ENCODE measurements around the gene USP34. TPM values are rescaled to one million over a fixed set of nuclear protein-coding genes. Genes with fewer than 3 reads are reported as not detected.

USP34 gene
- total RNA-seq, 2 experiments from 2014 or later: 59.4 to 64.2 TPM

DNA sequence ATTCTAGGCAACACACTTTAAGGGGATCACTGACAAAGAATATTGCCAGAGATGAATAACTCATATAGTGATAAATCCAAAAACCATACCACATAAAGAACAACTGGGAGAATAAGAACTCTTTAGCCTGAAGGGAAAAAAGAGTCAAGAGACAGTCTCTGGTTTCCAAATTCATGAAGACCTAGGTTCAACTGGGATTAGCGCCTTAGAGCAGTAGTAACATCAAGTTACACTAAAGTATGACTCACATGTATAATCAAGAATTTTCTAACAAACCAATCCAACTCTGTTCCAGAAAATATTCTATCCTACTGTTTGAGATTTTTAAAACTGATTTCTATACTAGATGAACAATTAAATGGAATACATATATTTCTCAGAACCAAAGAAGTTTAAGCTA is 93.8 kb downstream of the USP34 start:
- DNase-seq: no peak
- Mint-ChIP-seq H3K36me3 (peaks cover 61% of the 10 kb centered on the region), H3K9me3 (no peaks in the 10 kb centered on the region), H3K4me1 (no peaks in the 10 kb centered on the region), H3K27ac (no peak overlapping the region), H3K27me3 (no peaks in the 10 kb centered on the region), H3K4me3 (no peak overlapping the region)

DNA sequence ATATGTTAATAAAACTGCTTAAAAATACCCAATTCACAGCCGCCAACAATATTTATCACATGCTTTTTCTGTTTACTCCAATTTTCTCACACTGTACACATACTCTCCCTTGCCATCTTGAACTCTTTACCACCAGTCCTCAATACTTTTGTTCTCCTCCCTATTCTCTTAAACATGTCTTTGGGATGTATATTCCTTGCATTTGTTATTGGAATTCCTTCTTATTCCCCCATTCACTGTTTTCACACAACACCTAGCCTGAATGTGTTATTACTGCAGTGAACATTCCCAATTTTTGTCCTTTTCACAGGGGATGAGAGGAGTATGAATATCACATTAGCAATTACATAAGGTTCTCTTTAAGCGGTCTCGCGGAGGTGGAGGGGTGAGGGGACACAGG is 94.7 kb downstream of the USP34 start:
- no peak overlapping the region for H3K4me3 Mint-ChIP-seq
- H3K27ac Mint-ChIP-seq: peak overlapping the region; percentile 2
- H3K27me3 Mint-ChIP-seq: no peaks in the 10 kb centered on the region
- DNase-seq: no peak
- H3K9me3 Mint-ChIP-seq: no peaks in the 10 kb centered on the region
- peaks cover 58% of the 10 kb centered on the region for H3K36me3 Mint-ChIP-seq
- no peaks in the 10 kb centered on the region for H3K4me1 Mint-ChIP-seq

DNA sequence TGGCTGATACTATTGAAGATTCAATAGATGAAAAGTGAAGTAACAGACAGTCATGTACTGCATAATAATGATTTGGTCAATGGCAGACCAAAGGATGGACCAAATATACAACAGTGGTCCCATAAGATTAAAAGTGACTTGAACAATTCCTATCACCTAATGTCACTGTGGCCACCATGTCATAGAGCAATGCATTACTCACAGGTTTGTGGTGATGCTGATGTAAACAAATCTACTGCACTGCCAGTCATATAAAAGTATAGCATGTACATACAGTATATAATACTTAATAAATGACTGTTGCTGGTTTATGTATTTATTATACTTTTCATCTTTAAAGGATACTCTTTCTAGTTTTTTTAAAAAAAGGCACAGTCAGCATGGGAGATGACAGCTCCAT is 99.9 kb downstream of the USP34 start:
- H3K9me3 Mint-ChIP-seq: no peaks in the 10 kb centered on the region
- H3K27me3 Mint-ChIP-seq: no peaks in the 10 kb centered on the region
- H3K4me3 Mint-ChIP-seq: no peak overlapping the region
- H3K4me1 Mint-ChIP-seq: peaks cover 24% of the 10 kb centered on the region
- no peak for DNase-seq
- H3K36me3 Mint-ChIP-seq: peaks cover 52% of the 10 kb centered on the region
- no peak overlapping the region for H3K27ac Mint-ChIP-seq

- H3K4me1 Mint-ChIP-seq: peaks cover 30% of the 10 kb centered on the region
- H3K9me3 Mint-ChIP-seq: no peaks in the 10 kb centered on the region
- no peak for DNase-seq
- H3K36me3 Mint-ChIP-seq: peaks cover 46% of the 10 kb centered on the region
- H3K4me3 Mint-ChIP-seq: no peak overlapping the region
- no peaks in the 10 kb centered on the region for H3K27me3 Mint-ChIP-seq
- peak overlapping the region; percentile 65 for H3K27ac Mint-ChIP-seq
Measured at GRCh38 chr2:61368687-61369665, 101.9 kb downstream of the USP34 start.

DNA sequence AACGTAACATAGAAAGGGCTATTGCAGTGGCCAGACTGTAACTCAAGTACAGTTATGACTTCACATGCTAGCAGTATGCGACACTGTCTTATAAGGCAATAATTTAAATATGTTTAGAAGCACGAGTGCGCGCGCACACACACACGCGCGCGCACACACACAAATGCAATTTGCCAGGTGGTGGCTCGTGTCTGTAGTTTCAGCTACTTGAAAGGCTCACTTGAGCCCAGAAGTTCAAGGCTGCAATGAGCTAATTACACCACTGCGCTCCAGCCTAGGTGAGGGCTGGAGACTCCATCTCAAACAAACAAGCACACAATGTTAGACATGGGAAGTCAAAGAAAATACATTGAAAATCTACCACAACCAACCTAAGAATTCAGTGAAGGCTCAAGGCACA is 103.7 kb downstream of the USP34 start:
- no peak overlapping the region for H3K27ac Mint-ChIP-seq
- H3K4me1 Mint-ChIP-seq: peaks cover 37% of the 10 kb centered on the region
- peaks cover 2% of the 10 kb centered on the region for H3K9me3 Mint-ChIP-seq
- no peaks in the 10 kb centered on the region for H3K27me3 Mint-ChIP-seq
- no peak overlapping the region for H3K4me3 Mint-ChIP-seq
- H3K36me3 Mint-ChIP-seq: peaks cover 55% of the 10 kb centered on the region
- DNase-seq: no peak

- Mint-ChIP-seq H3K27ac (no peak overlapping the region), H3K4me3 (no peak overlapping the region), H3K27me3 (no peaks in the 10 kb centered on the region), H3K36me3 (peaks cover 59% of the 10 kb centered on the region), H3K9me3 (peaks cover 2% of the 10 kb centered on the region), H3K4me1 (peaks cover 28% of the 10 kb centered on the region)
- DNase-seq: no peak
Measured at GRCh38 chr2:61363580-61363979, 107.3 kb downstream of the USP34 start.

GRCh38 chr2:61362873-61363272 is 108.0 kb downstream of the USP34 start:
- Mint-ChIP-seq H3K36me3 (peaks cover 54% of the 10 kb centered on the region), H3K9me3 (peaks cover 2% of the 10 kb centered on the region), H3K4me1 (peaks cover 27% of the 10 kb centered on the region), H3K27me3 (no peaks in the 10 kb centered on the region), H3K27ac (no peak overlapping the region), H3K4me3 (no peak overlapping the region)
- DNase-seq: no peak

- peaks cover 50% of the 10 kb centered on the region for H3K36me3 Mint-ChIP-seq
- no peak overlapping the region for H3K27ac Mint-ChIP-seq
- H3K9me3 Mint-ChIP-seq: peaks cover 2% of the 10 kb centered on the region
- H3K4me1 Mint-ChIP-seq: peaks cover 40% of the 10 kb centered on the region
- no peak for DNase-seq
- H3K4me3 Mint-ChIP-seq: no peak overlapping the region
- no peaks in the 10 kb centered on the region for H3K27me3 Mint-ChIP-seq
Measured at GRCh38 chr2:61361068-61361467, 109.8 kb downstream of the USP34 start.

GRCh38 chr2:61359058-61359457 is 111.8 kb downstream of the USP34 start:
- DNase-seq: no peak
- Mint-ChIP-seq H3K4me3 (no peak overlapping the region), H3K4me1 (peaks cover 40% of the 10 kb centered on the region), H3K27ac (no peak overlapping the region), H3K27me3 (no peaks in the 10 kb centered on the region), H3K9me3 (peaks cover 8% of the 10 kb centered on the region), H3K36me3 (peaks cover 57% of the 10 kb centered on the region)

DNA sequence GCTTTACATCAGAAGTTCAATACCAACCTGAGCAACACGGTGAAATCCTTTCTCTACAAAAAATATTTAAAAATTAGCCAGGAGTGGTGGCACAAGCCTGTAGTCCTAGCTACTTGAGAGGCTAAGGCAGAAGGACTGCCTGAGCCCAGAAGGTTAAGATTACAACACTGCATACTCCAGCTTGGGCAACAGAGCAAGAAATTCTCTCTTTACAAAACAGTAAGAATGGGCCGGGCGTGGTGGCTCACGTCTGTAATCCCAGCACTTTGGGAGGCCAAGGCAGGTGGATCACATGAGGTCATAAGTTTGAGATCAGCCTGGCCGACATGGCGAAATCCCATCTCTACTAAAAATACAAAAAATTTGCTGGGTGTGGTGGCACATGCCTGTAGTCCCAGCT is 113.2 kb downstream of the USP34 start:
- no peak overlapping the region for H3K4me3 Mint-ChIP-seq
- no peak overlapping the region for H3K27ac Mint-ChIP-seq
- no peak for DNase-seq
- H3K4me1 Mint-ChIP-seq: peaks cover 36% of the 10 kb centered on the region
- no peaks in the 10 kb centered on the region for H3K27me3 Mint-ChIP-seq
- peaks cover 57% of the 10 kb centered on the region for H3K36me3 Mint-ChIP-seq
- peaks cover 14% of the 10 kb centered on the region for H3K9me3 Mint-ChIP-seq

GRCh38 chr2:61356958-61357350 is 113.9 kb downstream of the USP34 start:
- H3K36me3 Mint-ChIP-seq: peaks cover 55% of the 10 kb centered on the region
- no peaks in the 10 kb centered on the region for H3K27me3 Mint-ChIP-seq
- H3K27ac Mint-ChIP-seq: peak overlapping the region; percentile 18
- DNase-seq: no peak
- H3K4me3 Mint-ChIP-seq: no peak overlapping the region
- peaks cover 35% of the 10 kb centered on the region for H3K4me1 Mint-ChIP-seq
- H3K9me3 Mint-ChIP-seq: peaks cover 12% of the 10 kb centered on the region

- Mint-ChIP-seq H3K36me3 (peaks cover 52% of the 10 kb centered on the region), H3K4me3 (no peak overlapping the region), H3K9me3 (peaks cover 12% of the 10 kb centered on the region), H3K4me1 (peaks cover 33% of the 10 kb centered on the region), H3K27me3 (no peaks in the 10 kb centered on the region), H3K27ac (peak overlapping the region; percentile 18)
- no peak for DNase-seq
Measured at GRCh38 chr2:61356261-61356957, 114.5 kb downstream of the USP34 start.

DNA sequence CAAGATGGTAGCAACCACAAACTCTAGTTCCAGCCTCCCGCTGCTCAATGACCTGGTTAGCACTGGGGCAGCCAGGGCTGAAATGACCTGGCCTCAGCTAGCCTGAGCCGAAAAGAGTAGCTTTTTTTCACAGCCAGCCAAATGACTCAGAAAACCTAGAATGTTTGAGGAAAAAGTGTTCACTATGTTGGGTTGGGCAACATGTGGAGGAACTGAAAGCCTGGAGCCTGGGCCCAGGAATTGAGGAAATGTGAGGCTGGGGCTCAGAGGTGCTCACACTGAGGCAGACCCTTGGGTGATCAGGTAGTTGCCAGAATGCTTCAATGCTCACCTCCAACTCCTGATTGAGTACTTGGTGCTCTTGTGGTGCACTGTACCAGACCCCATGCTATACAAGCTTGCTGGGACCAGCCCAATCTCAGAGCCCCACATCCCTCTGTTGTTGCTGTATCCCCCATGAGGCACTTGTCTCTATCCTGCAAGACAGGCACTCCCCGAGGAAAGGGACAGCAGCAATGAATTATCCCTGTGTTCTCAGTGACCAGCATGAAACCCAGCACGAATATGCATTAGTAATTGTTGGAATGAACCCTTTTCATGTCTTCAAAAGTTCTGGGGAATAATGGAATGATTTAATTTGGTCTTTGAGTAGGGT is 116.2 kb downstream of the USP34 start:
- Mint-ChIP-seq H3K9me3 (peaks cover 12% of the 10 kb centered on the region), H3K27ac (no peak overlapping the region), H3K36me3 (peaks cover 52% of the 10 kb centered on the region), H3K27me3 (no peaks in the 10 kb centered on the region), H3K4me3 (no peak overlapping the region), H3K4me1 (peaks cover 31% of the 10 kb centered on the region)
- DNase-seq: no peak

DNA sequence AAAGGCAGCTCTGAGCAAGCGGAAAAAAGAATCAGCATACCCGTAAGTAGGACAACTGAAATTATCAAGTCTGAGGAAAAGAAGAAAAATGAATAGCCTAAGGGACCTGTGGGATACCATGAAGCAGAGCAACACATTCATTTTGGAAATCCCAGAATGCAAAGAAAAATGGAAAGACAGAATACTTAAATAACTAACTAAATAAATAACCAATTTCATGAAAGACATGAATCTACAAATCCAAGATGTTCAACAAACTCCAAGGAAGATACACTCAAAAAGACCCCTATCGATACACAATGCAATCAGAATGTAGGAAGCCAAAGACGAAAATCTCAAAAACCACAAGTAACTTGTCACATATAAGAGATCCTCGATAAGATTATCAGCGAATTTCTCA is 117.0 kb downstream of the USP34 start:
- H3K4me1 Mint-ChIP-seq: peaks cover 29% of the 10 kb centered on the region
- no peak overlapping the region for H3K4me3 Mint-ChIP-seq
- no peak overlapping the region for H3K27ac Mint-ChIP-seq
- peaks cover 55% of the 10 kb centered on the region for H3K36me3 Mint-ChIP-seq
- no peaks in the 10 kb centered on the region for H3K27me3 Mint-ChIP-seq
- DNase-seq: no peak
- H3K9me3 Mint-ChIP-seq: peaks cover 12% of the 10 kb centered on the region

- H3K36me3 Mint-ChIP-seq: peaks cover 52% of the 10 kb centered on the region
- no peak overlapping the region for H3K4me3 Mint-ChIP-seq
- H3K27me3 Mint-ChIP-seq: no peaks in the 10 kb centered on the region
- peaks cover 8% of the 10 kb centered on the region for H3K4me1 Mint-ChIP-seq
- H3K27ac Mint-ChIP-seq: no peak overlapping the region
- DNase-seq: no peak
- H3K9me3 Mint-ChIP-seq: peaks cover 12% of the 10 kb centered on the region
Measured at GRCh38 chr2:61350777-61351176, 120.1 kb downstream of the USP34 start.

Data from activated naive CD8-positive, alpha-beta T cell treated with anti-CD3 and anti-CD28 coated beads for 36 hours (primary cell).